ENCODE measurements around the gene NEU1. TPM values are rescaled to one million over a fixed set of nuclear protein-coding genes. Genes with fewer than 3 reads are reported as not detected.
A peak's percentile ranks its signal among the peaks of the same experiment; 100 is the strongest.
"Not testable (repeated sequence)": the region's sequence is repeated elsewhere in the genome, so short reads cannot be mapped to it uniquely, and the experiment has no call there.

NEU1 gene
- 10 to 100 TPM; 29.2 to 29.6 TPM for total RNA-seq

GRCh38 chr6:31862344-31863235 lies at the start of gene NEU1:
TSS of gene NEU1 (minus strand) at chr6:31862821. CDS start at chr6:31862776, 45 bp downstream.
- H3K4me1 Mint-ChIP-seq, result peaks cover 23% of the 10 kb centered on the region
- peak within 1 kb of the TSS; percentile 89 for H3K4me3 Mint-ChIP-seq
- peaks cover 10% of the 10 kb centered on the region for H3K36me3 Mint-ChIP-seq (ENCODE audit: low read depth)

GRCh38 chr6:31911826-31912585 lies 49.4 kb upstream of the NEU1 start:
- ChIA-PET POLR2A (interaction anchor here (1.8 kb wide), 1 partner anchor 46 kb away, joined by 3 read pairs; no protein-coding TSS in a partner anchor), CTCF (interaction anchor here (1.1 kb wide), 1 partner anchor 22 kb away, joined by 3 read pairs; no protein-coding TSS in a partner anchor)
- H3K4me1 Mint-ChIP-seq, result peaks cover 30% of the 10 kb centered on the region
- DNase-seq, result no peak
- H3K27ac Mint-ChIP-seq, result no peak overlapping the region
- H3K27me3 Mint-ChIP-seq, result no peaks in the 10 kb centered on the region
- H3K36me3 Mint-ChIP-seq (ENCODE audit: low read depth), result no peaks in the 10 kb centered on the region
- no peak overlapping the region for H3K4me3 Mint-ChIP-seq
- H3K9me3 Mint-ChIP-seq, result no peaks in the 10 kb centered on the region

More at GRCh38 chr6:31862344-31863235, at the start of gene NEU1:
- H3K27me3 Mint-ChIP-seq, result no peaks in the 10 kb centered on the region
- no peaks in the 10 kb centered on the region for H3K9me3 Mint-ChIP-seq
- H3K27ac Mint-ChIP-seq, result peak within 1 kb of the TSS; percentile 66
- DNase-seq, result peak; percentile 100
- ChIA-PET POLR2A (interaction anchor here (0.7 to 3.4 kb wide), 16 partner anchors 23 to 321 kb away, joined by 3 to 18 read pairs (median 5); partner anchors contain the start of genes ABHD16A, BAG6, DDX39B and DXO), CTCF (interaction anchor here (0.7 to 2.6 kb wide), 20 partner anchors 13 to 370 kb away, joined by 3 to 14 read pairs (median 5); partner anchors contain the start of genes BAG6, CSNK2B, DDX39B and DXO)

GRCh38 chr6:31909298-31909697 lies 46.7 kb upstream of the NEU1 start:
- not testable (repeated sequence) for H3K9me3 Mint-ChIP-seq; H3K27me3 Mint-ChIP-seq; DNase-seq; H3K27ac Mint-ChIP-seq; H3K4me3 Mint-ChIP-seq; H3K36me3 Mint-ChIP-seq (ENCODE audit: low read depth)
- peaks cover 36% of the 10 kb centered on the region for H3K4me1 Mint-ChIP-seq
- ChIA-PET POLR2A (interaction anchor here (1.3 to 1.4 kb wide), 2 partner anchors 11 to 26 kb away, joined by 3 to 6 read pairs; partner anchors contain the start of gene EHMT2), CTCF (interaction anchor here (1.0 kb wide), 1 partner anchor 43 kb away, joined by 5 read pairs; no protein-coding TSS in a partner anchor)

- POLR2A ChIA-PET, result interaction anchor here (1.3 kb wide), 1 partner anchor 11 kb away, joined by 6 read pairs; the partner anchor contains the start of gene EHMT2
- Mint-ChIP-seq H3K27me3 (peaks cover 6% of the 10 kb centered on the region), H3K9me3 (no peaks in the 10 kb centered on the region), H3K4me3 (no peak overlapping the region), H3K4me1 (peaks cover 36% of the 10 kb centered on the region), H3K27ac (no peak overlapping the region), H3K36me3 (ENCODE audit: low read depth) (no peaks in the 10 kb centered on the region)
- CTCF ChIA-PET, result no interaction called here
- DNase-seq, result no peak
Measured at GRCh38 chr6:31908791-31909190, 46.2 kb upstream of the NEU1 start.

- peaks cover 36% of the 10 kb centered on the region for H3K4me1 Mint-ChIP-seq
- H3K9me3 Mint-ChIP-seq; H3K36me3 Mint-ChIP-seq (ENCODE audit: low read depth); H3K27me3 Mint-ChIP-seq; DNase-seq; H3K27ac Mint-ChIP-seq; CTCF ChIA-PET; H3K4me3 Mint-ChIP-seq: not testable (repeated sequence)
- POLR2A ChIA-PET, result interaction anchor here (0.9 kb wide), 1 partner anchor 71 kb away, joined by 3 read pairs; no protein-coding TSS in a partner anchor
Measured at GRCh38 chr6:31908255-31908654, 45.6 kb upstream of the NEU1 start.

- no peaks in the 10 kb centered on the region for H3K36me3 Mint-ChIP-seq (ENCODE audit: low read depth)
- DNase-seq, result no peak
- CTCF ChIA-PET, result interaction anchor here (1.0 kb wide), 1 partner anchor 42 kb away, joined by 3 read pairs; no protein-coding TSS in a partner anchor
- no peak overlapping the region for H3K27ac Mint-ChIP-seq
- POLR2A ChIA-PET, result interaction anchor here (0.9 to 1.0 kb wide), 2 partner anchors 9 to 72 kb away, joined by 3 to 4 read pairs; no protein-coding TSS in a partner anchor
- H3K9me3 Mint-ChIP-seq, result no peaks in the 10 kb centered on the region
- H3K27me3 Mint-ChIP-seq, result peaks cover 15% of the 10 kb centered on the region
- H3K4me1 Mint-ChIP-seq, result peaks cover 42% of the 10 kb centered on the region
- H3K4me3 Mint-ChIP-seq, result no peak overlapping the region
Measured at GRCh38 chr6:31907158-31907813, 44.7 kb upstream of the NEU1 start.

- POLR2A ChIA-PET, result interaction anchor here (1.0 kb wide), 1 partner anchor 8 kb away, joined by 4 read pairs; no protein-coding TSS in a partner anchor
- H3K36me3 Mint-ChIP-seq (ENCODE audit: low read depth); H3K4me3 Mint-ChIP-seq; H3K9me3 Mint-ChIP-seq; DNase-seq; H3K27ac Mint-ChIP-seq: not testable (repeated sequence)
- Mint-ChIP-seq H3K27me3 (peaks cover 16% of the 10 kb centered on the region), H3K4me1 (peaks cover 39% of the 10 kb centered on the region)
- CTCF ChIA-PET, result interaction anchor here (1.0 kb wide), 1 partner anchor 43 kb away, joined by 3 read pairs; no protein-coding TSS in a partner anchor
Measured at GRCh38 chr6:31906727-31907126, 44.1 kb upstream of the NEU1 start.

- H3K36me3 Mint-ChIP-seq (ENCODE audit: low read depth), result no peaks in the 10 kb centered on the region
- peaks cover 35% of the 10 kb centered on the region for H3K4me1 Mint-ChIP-seq
- POLR2A ChIA-PET, result interaction anchor here (0.5 kb wide), 1 partner anchor 53 kb away, joined by 3 read pairs; no protein-coding TSS in a partner anchor
- H3K27me3 Mint-ChIP-seq, result peaks cover 16% of the 10 kb centered on the region
- DNase-seq, result no peak
- H3K9me3 Mint-ChIP-seq, result no peaks in the 10 kb centered on the region
- no peak overlapping the region for H3K4me3 Mint-ChIP-seq
- CTCF ChIA-PET, result no interaction called here
- H3K27ac Mint-ChIP-seq, result no peak overlapping the region
Measured at GRCh38 chr6:31906122-31906521, 43.5 kb upstream of the NEU1 start.

GRCh38 chr6:31905041-31905440 lies 42.4 kb upstream of the NEU1 start:
- ChIA-PET POLR2A (no interaction called here), CTCF (interaction anchor here (0.6 kb wide), 1 partner anchor 34 kb away, joined by 3 read pairs; no protein-coding TSS in a partner anchor)
- Mint-ChIP-seq H3K27me3 (peaks cover 16% of the 10 kb centered on the region), H3K4me1 (peaks cover 34% of the 10 kb centered on the region), H3K27ac (no peak overlapping the region), H3K9me3 (no peaks in the 10 kb centered on the region), H3K4me3 (no peak overlapping the region), H3K36me3 (ENCODE audit: low read depth) (no peaks in the 10 kb centered on the region)
- DNase-seq, result no peak

GRCh38 chr6:31903957-31904356 lies 41.3 kb upstream of the NEU1 start:
- ChIA-PET CTCF (interaction anchor here (1.0 kb wide), 1 partner anchor 14 kb away, joined by 3 read pairs; no protein-coding TSS in a partner anchor), POLR2A (no interaction called here)
- Mint-ChIP-seq H3K36me3 (ENCODE audit: low read depth) (no peaks in the 10 kb centered on the region), H3K4me3 (no peak overlapping the region), H3K27ac (no peak overlapping the region), H3K27me3 (peaks cover 16% of the 10 kb centered on the region), H3K4me1 (peaks cover 37% of the 10 kb centered on the region), H3K9me3 (no peaks in the 10 kb centered on the region)
- no peak for DNase-seq

GRCh38 chr6:31901953-31902643 lies 39.5 kb upstream of the NEU1 start, which contains the start of gene ZBTB12:
TSS of gene ZBTB12 (minus strand) at chr6:31902086. CDS start at chr6:31901305, 781 bp downstream.
- CTCF ChIA-PET, result interaction anchor here (1.7 kb wide), 1 partner anchor 50 kb away, joined by 4 read pairs; no protein-coding TSS in a partner anchor
- H3K4me3 Mint-ChIP-seq, result peak within 1 kb of the TSS; percentile 81
- POLR2A ChIA-PET, result interaction anchor here (0.7 to 1.2 kb wide), 3 partner anchors 12 to 247 kb away, joined by 3 read pairs; partner anchors contain the start of gene APOM
- DNase-seq, result peak; percentile 86
- H3K4me1 Mint-ChIP-seq, result peaks cover 38% of the 10 kb centered on the region
- peak within 1 kb of the TSS; percentile 46 for H3K27ac Mint-ChIP-seq
- H3K27me3 Mint-ChIP-seq, result peaks cover 16% of the 10 kb centered on the region
- H3K36me3 Mint-ChIP-seq (ENCODE audit: low read depth), result peaks cover 4% of the 10 kb centered on the region
- no peaks in the 10 kb centered on the region for H3K9me3 Mint-ChIP-seq

All from activated CD4-positive, alpha-beta memory T cell treated with anti-CD3 and anti-CD28 coated beads, Interleukin-2, amount 10 ng/mL, durations not matched to agents 7 days and 5 days (primary cell).